MV-4-11 (cell line): ENCODE measurements around the gene C17orf58.
"Not testable (repeated sequence)": the region's sequence is repeated elsewhere in the genome, so short reads cannot be mapped to it uniquely, and the experiment has no call there.

Source experiments
- DNase-seq: peaks from one replicate; lab custom pipeline; 2025; lab: John Stamatoyannopoulos, UW

C17orf58 gene

DNA sequence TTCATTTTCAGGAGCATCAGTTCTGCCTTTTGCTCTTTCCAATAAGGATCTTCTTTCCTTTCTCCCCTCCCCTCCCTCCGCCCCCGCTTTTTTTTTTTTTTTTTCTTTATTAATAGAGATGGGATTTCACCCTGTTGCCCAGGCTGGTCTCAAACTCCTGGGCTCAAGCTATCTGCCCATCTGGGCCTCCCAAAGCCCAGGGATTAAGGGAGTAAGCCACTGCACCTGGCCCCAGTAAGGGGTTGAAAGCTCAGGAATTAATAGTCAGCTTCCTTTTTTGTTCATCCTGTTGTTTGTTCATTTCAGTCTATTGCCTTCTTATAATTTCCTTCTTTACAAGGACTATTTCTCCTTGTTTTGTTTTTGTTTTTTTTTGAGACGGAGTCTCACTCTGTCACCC lies 7.9 kb upstream of the C17orf58 start:
- DNase-seq, result peak; percentile 5

DNA sequence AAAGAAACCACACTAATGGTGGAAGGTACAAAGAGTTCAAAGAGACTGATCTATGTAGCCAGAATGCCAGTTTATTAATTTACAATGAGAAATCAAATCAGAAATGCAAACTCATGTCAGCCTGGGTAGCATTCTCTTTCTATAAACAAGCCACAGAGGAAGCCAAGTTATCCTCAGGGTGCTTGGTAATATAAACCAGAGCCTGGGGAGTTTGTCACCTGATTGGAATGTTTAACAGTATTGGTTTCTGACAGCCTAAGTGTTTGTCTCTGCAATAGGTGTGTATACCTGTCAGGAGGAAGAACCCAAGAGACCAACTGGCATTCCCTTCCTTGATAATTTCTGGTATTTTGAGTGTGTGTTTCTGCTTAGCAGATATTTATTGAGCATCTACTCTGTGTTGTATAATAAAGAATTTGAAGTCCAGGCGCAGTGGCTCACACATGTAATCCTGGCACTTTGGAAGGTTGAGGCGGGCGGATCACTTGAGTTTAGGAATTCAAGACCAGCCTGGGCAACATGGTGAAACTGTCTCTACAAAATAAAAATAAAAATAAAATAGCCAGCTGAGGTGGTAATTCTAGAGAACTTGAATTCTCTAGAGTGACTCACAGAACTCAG lies 3.1 kb upstream of the C17orf58 start:
- no peak for DNase-seq

DNA sequence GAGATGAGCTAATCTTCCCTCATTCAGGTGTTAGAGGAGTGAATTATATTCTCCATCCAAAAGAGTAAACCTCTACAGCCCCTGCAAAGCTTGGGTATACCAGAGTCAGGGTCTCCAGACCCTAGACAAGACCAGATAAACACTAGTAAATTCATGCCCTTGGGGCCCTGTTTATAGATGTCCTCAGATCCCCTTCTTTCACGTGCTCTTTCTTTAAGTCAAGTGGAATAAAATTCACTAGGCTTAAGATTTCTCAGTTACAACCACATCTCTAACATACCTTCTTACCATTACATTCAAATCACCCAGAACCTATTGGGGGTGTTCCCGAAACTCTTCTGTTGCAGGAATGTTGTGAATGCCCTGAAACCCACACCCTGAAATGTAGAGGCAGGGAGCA lies 2.2 kb upstream of the C17orf58 start:
- DNase-seq, result no peak

- DNase-seq, result no peak
Observed at GRCh38 chr17:67995570-67996263, 552 bp downstream of the C17orf58 start.

- peak; percentile 59 for DNase-seq
Observed at GRCh38 chr17:67994817-67995569, 1.3 kb downstream of the C17orf58 start.

DNA sequence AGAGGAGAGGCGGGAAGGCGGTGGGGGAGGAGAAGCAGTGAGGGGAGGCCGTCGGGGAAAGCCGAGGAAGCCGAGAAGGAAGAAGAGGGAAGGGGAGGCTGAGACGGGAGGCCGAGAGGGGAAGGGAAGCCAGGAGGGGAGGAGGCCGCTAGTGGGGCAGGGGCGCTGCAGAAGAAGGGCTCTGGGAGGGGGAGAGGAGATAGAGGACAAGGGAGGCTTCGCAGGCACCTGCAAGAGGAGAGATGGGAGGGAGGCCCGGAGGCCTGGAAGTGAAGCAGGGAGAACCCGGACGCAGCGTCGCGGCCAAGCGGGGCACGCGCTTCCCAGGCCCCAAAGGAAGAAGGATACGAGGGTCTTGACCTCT lies 2.3 kb downstream of the C17orf58 start:
- DNase-seq, result no peak

DNA sequence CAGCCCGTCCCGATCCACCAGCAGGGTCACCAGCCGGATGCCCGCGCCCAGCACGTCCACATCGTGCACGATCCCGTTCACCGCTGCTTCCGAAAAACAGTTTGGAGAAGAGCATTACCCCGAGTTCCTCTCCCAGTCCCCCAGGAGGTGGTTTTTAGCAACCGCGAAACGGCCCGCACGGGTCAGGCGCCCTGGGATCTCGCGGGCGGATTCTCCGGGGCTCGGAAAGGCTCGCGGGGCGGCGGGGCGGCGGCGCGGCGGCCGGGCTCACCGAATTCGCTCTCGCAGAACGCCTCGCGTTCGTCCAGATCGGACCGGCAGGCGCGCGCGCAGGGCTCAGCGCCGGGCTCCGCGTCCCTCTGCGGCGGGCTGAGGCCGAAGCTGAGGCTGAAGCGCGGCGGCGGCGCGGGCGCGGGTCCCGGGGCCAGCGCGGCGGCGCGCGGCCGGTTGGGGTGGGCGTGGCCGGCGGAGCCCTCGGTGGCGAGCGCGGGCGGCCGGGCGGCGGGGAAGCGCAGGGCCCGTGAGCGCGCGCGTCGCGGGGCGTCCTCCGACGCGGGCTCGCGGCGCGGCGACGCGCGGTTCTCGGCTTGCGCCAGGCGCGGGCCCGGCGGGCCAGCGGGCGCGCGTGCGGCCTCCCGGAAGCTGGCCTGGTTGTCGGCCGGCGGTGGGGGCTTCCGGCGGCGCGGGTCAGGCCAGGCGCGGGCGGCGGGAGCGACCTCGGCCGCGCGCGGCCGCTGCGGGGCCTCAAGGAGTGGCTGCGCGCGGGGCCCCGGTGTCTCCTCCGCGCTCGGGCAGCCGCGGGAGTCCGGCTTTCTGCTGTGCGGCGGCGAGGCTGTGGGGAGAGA lies 2.9 kb downstream of the C17orf58 start:
- peak; percentile 60 for DNase-seq

DNA sequence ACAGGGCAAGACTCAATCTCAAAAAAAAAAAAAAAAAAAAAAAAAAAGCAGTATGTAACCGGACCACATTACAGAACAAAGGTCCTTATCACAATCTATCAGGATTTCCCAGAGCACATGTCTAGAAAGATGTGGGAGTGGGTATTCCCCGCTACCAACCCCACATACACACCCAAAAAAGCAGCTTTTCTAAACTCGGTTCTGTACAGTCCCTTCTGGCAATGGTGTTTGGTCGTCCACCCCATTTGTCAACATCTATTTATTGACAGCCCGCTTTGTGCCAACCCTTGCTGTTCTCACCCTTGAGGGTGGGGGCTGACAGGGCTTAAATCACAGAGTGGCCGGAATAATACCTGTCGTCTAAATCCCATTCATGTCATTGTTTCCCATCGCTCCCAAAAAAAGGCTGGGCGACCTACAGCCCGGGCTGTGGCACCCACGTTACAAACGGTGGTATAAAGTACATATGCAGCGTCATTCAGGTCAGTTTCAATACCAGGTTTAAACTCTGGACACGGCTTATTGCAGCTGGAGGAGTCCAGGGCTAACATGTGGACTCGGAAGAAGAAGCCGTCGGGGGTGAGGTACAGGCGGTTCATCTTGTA lies 3.6 kb downstream of the C17orf58 start:
- DNase-seq, result no peak

GRCh38 chr17:67990909-67991308 lies 5.4 kb downstream of the C17orf58 start:
- DNase-seq, result no peak

DNA sequence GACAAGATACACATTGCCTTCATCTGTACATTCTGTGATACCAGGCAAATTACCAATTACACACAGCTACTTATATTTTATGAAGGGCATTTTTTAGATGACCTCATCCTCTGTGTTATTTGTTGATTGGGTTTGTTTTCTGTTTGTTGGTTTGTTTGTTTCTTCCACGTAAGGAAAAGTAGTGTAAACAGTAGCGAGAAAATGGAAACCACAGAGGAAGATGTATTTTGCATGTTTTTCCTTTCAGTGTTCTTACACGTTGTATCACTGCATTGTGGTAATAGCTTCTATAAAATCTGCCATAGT lies 12.9 kb downstream of the C17orf58 start:
- DNase-seq, result no peak

- DNase-seq, result no peak
Observed at GRCh38 chr17:67982686-67983382, 13.4 kb downstream of the C17orf58 start.

DNA sequence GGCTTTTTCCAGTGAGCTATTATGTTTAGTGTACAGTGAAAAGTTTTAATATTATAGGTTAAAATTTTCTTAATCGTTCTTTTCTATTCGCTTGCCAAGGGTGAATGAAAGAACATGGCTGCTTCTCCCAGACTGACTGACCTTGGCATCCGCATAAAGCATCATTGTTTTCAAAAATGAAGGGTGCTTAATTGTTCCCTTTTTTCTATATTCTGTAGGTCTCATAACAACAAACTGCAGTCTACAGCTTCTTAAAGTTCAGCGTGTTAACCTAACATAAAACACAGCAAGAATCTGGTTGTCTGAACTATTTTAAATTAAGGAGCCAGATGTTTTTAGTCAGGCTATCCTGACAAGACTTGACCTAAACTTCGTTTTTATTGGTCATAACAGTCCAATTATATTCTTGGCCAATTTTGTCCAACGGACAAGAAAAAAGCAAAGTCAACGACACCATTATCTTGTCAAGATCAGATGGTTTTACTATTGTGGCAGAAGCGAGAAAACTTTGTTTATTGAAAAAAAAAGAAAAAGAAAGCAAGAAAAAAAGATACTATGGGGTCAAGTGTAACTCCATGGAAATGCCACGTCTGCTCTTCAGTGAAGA lies 14.1 kb downstream of the C17orf58 start:
- no peak for DNase-seq

- DNase-seq, result not testable (repeated sequence)
Observed at GRCh38 chr17:67980883-67981282, 15.4 kb downstream of the C17orf58 start.

DNA sequence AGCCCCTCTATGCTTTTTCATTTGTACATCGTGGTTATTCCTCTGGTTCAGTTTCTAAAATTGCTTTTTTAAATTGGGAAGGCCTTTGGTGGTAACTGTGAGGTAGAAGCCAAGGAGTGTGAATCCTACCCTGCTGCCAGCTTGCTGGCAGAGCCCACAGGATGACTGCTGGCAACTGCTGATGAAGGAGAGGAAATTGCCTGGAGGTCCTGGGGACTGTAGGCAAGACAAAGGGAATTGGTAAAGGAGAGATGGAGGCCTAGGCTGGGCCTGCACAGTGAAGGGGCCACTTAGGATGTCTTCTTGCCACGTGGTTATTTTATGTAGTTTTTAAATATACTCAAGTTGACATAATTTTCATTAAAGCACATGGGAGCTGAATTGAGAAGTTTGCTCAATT lies 15.8 kb downstream of the C17orf58 start:
- DNase-seq, result no peak

GRCh38 chr17:67976306-67976705 lies 20.0 kb downstream of the C17orf58 start:
- DNase-seq, result not testable (repeated sequence)

GRCh38 chr17:67974598-67975066 lies 21.6 kb downstream of the C17orf58 start:
- DNase-seq, result no peak

DNA sequence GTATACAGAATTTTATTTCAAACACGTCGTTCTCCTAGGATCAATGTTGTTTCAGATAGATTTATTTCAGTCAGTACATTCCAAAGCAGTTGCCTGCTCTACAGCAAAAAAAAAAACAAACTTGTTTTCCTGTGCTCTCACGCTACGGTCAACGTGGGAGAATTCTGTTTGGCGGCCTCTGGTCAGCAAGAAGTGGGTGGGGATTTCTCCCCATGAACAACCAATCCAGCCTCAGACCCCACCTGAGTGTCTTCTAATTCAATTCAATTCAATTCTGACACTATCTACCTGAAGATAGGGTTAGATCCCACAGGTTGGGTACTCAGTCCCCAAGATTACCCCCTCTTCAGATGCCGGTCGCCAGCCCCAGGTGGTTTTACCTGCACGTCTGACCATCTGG lies 22.1 kb downstream of the C17orf58 start:
- DNase-seq, result no peak

- DNase-seq, result no peak
Observed at GRCh38 chr17:67970783-67971182, 25.5 kb downstream of the C17orf58 start.

GRCh38 chr17:67963145-67963572 lies 33.1 kb downstream of the C17orf58 start:
- DNase-seq, result peak; percentile 60

DNA sequence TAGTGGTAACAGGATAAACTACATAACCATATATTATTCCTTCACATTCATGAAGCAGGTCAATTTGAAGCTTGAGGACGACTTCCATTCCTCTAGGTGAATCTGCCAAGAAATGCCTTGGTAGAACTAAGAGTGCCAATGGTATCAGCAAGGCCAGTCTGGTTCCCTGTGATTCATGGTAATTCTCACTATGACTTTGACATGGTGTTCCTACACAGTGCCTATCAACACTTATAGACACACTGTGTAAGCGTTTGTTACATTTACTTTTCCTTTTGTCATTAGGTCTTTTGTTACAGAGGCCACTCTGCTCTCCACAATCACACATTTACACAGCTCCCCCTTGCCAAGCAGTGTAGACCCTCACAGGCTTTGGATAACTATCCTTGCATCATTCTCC lies 34.1 kb downstream of the C17orf58 start:
- DNase-seq, result not testable (repeated sequence)

GRCh38 chr17:67960276-67960675 lies 36.0 kb downstream of the C17orf58 start:
- not testable (repeated sequence) for DNase-seq
